Sigmoid colon (tissue), 7 donors: ENCODE measurements around the gene RBM19. TPM values are rescaled to one million over a fixed set of nuclear protein-coding genes. Genes with fewer than 3 reads are reported as not detected.
"Not testable (repeated sequence)": the region's sequence is repeated elsewhere in the genome, so short reads cannot be mapped to it uniquely, and the experiment has no call there.

Source experiments
- DNase-seq: peaks from one replicate; pipeline ENCODE4 v3.0.0-alpha.2; 2019
- H3K27ac ChIP-seq, 4 donors: fragments of 200-600 bp; sonication (generic); one replicate each; pipeline ENCODE4 v1.5.1; 2016 to 2019; ENCODE audit warnings: mild to moderate bottlenecking in 1 of 4
- H3K27me3 ChIP-seq, 3 donors: fragments of 200-600 bp; sonication (generic); one replicate each; pipeline ENCODE4 v1.5.1; 2019; ENCODE audit warnings: mild to moderate bottlenecking in 1 of 3
- H3K36me3 ChIP-seq, 4 donors: fragments of 200-600 bp; sonication (generic); one replicate each; pipeline ENCODE4 v1.5.1; 2016 to 2019
- H3K4me1 ChIP-seq, 4 donors: fragments of 200-600 bp; sonication (generic); one replicate each; pipeline ENCODE4 v1.5.1; 2017 to 2019
- H3K4me3 ChIP-seq, 4 donors: fragments of 200-600 bp; sonication (generic); one replicate each; pipeline ENCODE4 v1.5.1; 2017 to 2019; ENCODE audit warnings: mild to moderate bottlenecking in 2 of 4, moderate library complexity in 1 of 4
- H3K9me3 ChIP-seq, 4 donors: fragments of 200-600 bp in 3 of 4; sonication (generic) in 3 of 4; one replicate each; pipeline versions ENCODE4 v1.5.1 to v1.6.1; 2013 to 2019
- EP300 ChIP-seq, 4 donors: sonication (generic); formaldehyde crosslinking; IDR thresholded peaks; one replicate each; pipeline ENCODE4 v1.6.1; 2017; ENCODE audit warnings: antibody characterized with exemption in 4 of 4
- POLR2A ChIP-seq, 2 donors: fragments of 450-650 bp; IDR thresholded peaks; one replicate each; pipeline ENCODE4 v1.6.1; 2016; ENCODE audit warnings: antibody characterized with exemption in 2 of 2, mild to moderate bottlenecking in 2 of 2, moderate library complexity in 2 of 2
- POLR2AphosphoS5 ChIP-seq, 4 donors: sonication (generic); formaldehyde crosslinking; IDR thresholded peaks; one replicate each; pipeline ENCODE4 v1.6.1; 2017; ENCODE audit warnings: antibody characterized with exemption in 4 of 4
- WGBS, 2 donors: extraction: QIAGEN DNeasy Blood & Tissue Kit; methylation state at CpG; one replicate each; pipeline ENCODE4 v1.1.7; 2013; 5-methylcytosine and 5-hydroxymethylcytosine counted together
- intact Hi-C: fragments of 100-400 bp; cut with DNase I; formaldehyde crosslinking; loops from one replicate; pipeline ENCODE4 v1.15.1; 2023
- polyA plus RNA-seq, 3 donors: library from polyadenylated mRNA; stranded (reverse); fragments of 200-250 nt; gene quantifications; one replicate each; pipeline ENCODE4 v1.2.3, GENCODE V29; 2013
- total RNA-seq, 4 donors: library from RNA; depleted of rRNA; stranded (reverse); fragments of >200 nt; gene quantifications; one replicate each; pipeline ENCODE4 v1.1.0, GENCODE V29; 2016
- TF ChIP-seq, protein P1 (sequence below), 4 experiments: fragments of 450-650 bp in 3 of 4; fragments of 200-600 bp in 1 of 4; IDR thresholded peaks; one replicate each; pipeline ENCODE4 v1.5.1; 2016 to 2019; ENCODE audit warnings: antibody characterized with exemption in 4 of 4, mild to moderate bottlenecking in 3 of 4, moderate library complexity in 2 of 4
- donor health status: healthy with polysubstance abuse.
- donor health status: Bipolar disorder and iron deficiency.
- donor health status: healthy.

Gene RBM19
- total and polyA plus RNA-seq, 7 donors, result 5.3 to 42.7 (median 23.6) TPM

DNA sequence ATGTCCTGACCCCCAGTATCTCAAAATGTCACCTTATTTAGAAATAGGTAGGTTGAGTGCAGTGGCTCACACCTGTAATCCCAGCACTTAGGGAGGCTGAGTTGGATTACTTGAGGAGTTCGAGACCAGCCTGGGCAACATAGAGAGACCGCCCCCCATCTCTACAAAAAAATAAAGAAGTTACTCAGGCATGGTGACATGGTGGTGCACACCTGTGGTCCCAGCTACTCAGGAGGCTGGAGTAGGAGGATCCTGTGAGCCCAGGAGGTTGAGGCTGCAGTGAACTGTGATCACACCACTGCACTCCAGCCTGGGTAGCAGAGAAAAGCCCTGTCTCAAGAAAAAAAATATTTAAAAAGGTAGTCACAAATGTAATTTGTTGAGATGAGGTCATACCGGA lies 27.9 kb upstream of the RBM19 start:
- Histone ChIP-seq H3K4me3 (no peak overlapping the region), H3K4me1 (no peaks in the 10 kb centered on the region), H3K27me3 (peaks cover 0 to 49% (median 0%) of the 10 kb centered on the region in 3 donors), H3K9me3 (no peaks in the 10 kb centered on the region), H3K27ac (no peak overlapping the region), H3K36me3 (no peaks in the 10 kb centered on the region)
- 76 to 89% methylated on average over 3 of the region's 3 CpGs for WGBS, 2 donors
- no peak for TF ChIP-seq POLR2AphosphoS5 (IDR thresholded peaks at IDR 0.05)
- no peak for TF ChIP-seq POLR2A (IDR thresholded peaks at IDR 0.05)
- TF ChIP-seq, protein P1, sequence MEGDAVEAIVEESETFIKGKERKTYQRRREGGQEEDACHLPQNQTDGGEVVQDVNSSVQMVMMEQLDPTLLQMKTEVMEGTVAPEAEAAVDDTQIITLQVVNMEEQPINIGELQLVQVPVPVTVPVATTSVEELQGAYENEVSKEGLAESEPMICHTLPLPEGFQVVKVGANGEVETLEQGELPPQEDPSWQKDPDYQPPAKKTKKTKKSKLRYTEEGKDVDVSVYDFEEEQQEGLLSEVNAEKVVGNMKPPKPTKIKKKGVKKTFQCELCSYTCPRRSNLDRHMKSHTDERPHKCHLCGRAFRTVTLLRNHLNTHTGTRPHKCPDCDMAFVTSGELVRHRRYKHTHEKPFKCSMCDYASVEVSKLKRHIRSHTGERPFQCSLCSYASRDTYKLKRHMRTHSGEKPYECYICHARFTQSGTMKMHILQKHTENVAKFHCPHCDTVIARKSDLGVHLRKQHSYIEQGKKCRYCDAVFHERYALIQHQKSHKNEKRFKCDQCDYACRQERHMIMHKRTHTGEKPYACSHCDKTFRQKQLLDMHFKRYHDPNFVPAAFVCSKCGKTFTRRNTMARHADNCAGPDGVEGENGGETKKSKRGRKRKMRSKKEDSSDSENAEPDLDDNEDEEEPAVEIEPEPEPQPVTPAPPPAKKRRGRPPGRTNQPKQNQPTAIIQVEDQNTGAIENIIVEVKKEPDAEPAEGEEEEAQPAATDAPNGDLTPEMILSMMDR (IDR thresholded peaks at IDR 0.05), result no peak
- no peak for TF ChIP-seq EP300 (IDR thresholded peaks at IDR 0.05)
- DNase-seq, result no peak
- intact Hi-C loops, result no loop called here

DNA sequence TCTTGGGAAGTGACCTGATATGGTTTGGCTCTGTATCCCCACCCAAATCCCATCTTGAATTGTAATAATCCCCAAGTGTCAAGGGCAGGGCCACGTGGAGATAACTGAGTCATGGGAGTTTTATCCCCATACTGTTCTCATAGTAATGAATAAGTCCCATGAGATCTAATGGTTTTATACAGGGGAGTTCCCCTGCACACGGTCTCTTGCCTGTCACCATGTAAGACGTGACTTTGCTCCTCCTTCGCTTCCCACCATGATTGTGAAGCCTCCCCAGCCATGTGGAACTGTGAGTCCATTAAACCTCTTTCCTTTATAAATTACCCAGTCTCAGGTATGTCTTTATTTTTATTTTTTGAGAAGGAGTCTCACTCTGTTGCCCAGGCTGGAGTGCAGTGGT lies 26.6 kb upstream of the RBM19 start:
- peaks cover 0 to 44% (median 0%) of the 10 kb centered on the region in 3 donors for H3K27me3 ChIP-seq

DNA sequence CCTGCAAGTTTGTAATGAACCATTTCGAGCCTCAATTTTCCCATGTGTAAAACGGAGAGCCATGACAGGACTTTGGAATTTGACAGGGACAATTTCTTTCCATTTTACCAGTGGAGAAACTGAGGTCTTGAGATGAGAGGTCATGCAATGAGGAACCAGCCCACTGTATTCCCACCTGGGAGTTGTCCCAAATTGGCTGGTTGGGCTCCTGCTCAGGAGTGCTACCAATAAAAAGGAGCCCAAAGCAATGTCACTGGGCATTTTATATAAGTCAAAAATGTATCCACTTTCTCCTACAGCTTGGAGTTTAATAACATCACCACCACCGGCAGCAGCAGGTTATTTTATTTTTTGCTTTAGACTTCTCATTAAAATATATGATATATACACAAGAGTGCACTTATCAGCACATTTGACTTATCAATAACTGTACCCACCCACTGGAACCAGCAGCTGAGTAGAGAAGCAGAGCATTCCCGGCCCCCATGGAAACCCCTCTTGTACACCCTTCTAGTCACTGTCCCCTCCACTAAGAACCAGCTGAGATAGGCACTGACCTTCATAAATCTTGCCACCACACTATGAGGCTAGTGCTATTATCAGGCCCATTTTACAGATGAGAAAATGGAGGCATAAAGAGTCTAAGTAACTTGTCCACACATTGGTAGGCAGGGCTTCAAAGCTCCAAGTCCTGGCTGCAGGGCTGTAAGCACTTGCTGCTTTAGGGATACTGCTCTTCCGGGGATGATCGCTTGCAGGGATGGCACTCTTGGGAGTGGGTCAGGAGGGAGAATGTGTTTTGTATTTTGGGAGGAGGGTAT lies 25.3 kb upstream of the RBM19 start:
- no peak for TF ChIP-seq POLR2A (IDR thresholded peaks at IDR 0.05)
- TF ChIP-seq, protein P1 (IDR thresholded peaks at IDR 0.05), result no peak
- TF ChIP-seq EP300 (IDR thresholded peaks at IDR 0.05), result no peak
- TF ChIP-seq POLR2AphosphoS5 (IDR thresholded peaks at IDR 0.05), result no peak
- Histone ChIP-seq H3K4me3 (no peak overlapping the region), H3K27me3 (peaks cover 0 to 39% (median 0%) of the 10 kb centered on the region in 3 donors), H3K36me3 (no peaks in the 10 kb centered on the region), H3K9me3 (no peaks in the 10 kb centered on the region), H3K4me1 (no peaks in the 10 kb centered on the region), H3K27ac (no peak overlapping the region)
- WGBS, 2 donors, result 58 to 67% methylated on average over 6 of the region's 6 CpGs
- DNase-seq, result no peak
- intact Hi-C loops, result no loop called here

More for the DNA sequence above, 26.6 kb upstream of the RBM19 start:
- H3K9me3 ChIP-seq, H3K4me3 ChIP-seq, H3K36me3 ChIP-seq, DNase-seq, H3K4me1 ChIP-seq, H3K27ac ChIP-seq, intact Hi-C loops: not testable (repeated sequence)
- WGBS, 2 donors, result 68 to 72% methylated on average over 4 of the region's 4 CpGs

DNA sequence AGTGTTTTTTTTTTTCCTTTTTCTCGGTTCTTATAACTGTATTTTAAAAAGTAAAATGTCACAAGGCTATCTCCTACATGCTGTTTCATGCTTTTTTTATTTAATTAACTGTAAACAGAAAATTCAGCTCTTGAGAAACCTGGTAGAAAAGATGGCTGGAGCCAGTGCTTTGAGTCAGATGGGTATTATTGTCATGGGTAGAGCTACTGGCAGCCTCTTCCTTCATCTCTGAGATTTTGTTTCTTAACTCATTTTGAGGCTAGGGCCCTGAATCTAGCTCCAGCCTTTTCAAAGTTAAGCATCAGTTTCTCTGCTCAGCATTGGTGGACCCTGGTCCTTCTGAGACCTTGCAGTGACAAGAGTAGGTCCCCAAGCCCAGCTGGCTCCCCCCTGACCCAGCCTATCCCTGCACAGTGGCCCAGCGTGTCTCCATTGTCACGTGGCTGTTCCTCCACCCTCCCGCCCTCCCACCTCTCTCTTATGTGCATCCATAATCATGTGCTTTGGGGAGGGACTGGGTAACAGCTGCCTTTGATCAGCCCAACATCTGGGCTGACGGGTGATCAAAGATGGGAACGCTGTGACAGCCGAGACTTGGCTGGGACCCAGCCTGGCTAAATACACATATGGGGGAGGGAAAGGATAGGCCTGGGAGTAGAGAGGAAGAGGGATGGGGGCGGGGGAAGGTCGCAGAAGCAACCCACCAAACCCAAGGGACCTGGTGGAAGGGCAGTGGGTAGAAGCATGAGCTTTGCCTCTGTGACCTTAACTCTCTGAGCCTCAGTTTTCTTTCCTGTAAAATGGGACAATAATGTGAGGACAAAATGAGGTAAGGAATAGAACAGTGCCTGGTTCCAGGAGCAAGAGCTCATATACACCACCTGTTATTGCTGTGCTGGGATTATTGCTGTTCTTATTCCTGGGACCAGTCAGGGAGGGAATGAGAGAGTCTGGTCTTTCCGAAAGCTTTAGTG lies 24.4 kb upstream of the RBM19 start:
- intact Hi-C loops, result no loop called here
- no peak for DNase-seq
- Histone ChIP-seq H3K27me3 (peaks cover 0 to 34% (median 0%) of the 10 kb centered on the region in 3 donors), H3K9me3 (no peaks in the 10 kb centered on the region), H3K4me3 (no peak overlapping the region), H3K27ac (no peak overlapping the region), H3K4me1 (no peaks in the 10 kb centered on the region), H3K36me3 (no peaks in the 10 kb centered on the region)
- 25 to 37% methylated on average over 10 of the region's 10 CpGs for WGBS, 2 donors
- TF ChIP-seq EP300 (IDR thresholded peaks at IDR 0.05) (no peak), POLR2A (IDR thresholded peaks at IDR 0.05) (no peak), POLR2AphosphoS5 (IDR thresholded peaks at IDR 0.05) (no peak)
- TF ChIP-seq, protein P1 (IDR thresholded peaks at IDR 0.05), result no peak

DNA sequence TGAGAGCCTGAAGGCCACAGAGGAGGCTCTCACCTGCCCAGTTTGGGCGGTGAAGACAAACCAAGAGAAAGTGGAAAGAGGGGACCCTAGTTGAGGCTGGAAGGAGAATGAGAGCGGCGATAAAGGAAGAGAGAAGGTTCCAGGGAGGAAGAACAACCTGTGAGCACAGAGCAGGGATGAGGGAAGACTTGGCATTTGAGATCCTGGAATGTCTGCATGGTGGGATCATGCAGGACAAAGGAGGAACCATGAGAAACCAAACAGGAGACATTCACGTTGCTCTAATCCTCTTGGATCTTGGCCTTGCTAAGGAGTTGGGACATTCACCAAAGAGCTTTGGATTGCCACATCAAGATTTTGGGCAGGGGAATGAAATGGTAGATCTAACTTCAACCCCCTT lies 22.9 kb upstream of the RBM19 start:
- intact Hi-C loops, result no loop called here
- Histone ChIP-seq H3K27ac (no peak overlapping the region), H3K4me3 (no peak overlapping the region), H3K27me3 (peaks cover 0 to 27% (median 0%) of the 10 kb centered on the region in 3 donors), H3K4me1 (no peaks in the 10 kb centered on the region), H3K9me3 (no peaks in the 10 kb centered on the region), H3K36me3 (no peaks in the 10 kb centered on the region)
- DNase-seq, result no peak
- TF ChIP-seq POLR2A (IDR thresholded peaks at IDR 0.05) (no peak), POLR2AphosphoS5 (IDR thresholded peaks at IDR 0.05) (no peak), EP300 (IDR thresholded peaks at IDR 0.05) (no peak)
- TF ChIP-seq, protein P1 (IDR thresholded peaks at IDR 0.05), result no peak
- WGBS, 2 donors, result 74 to 84% methylated on average over 4 of the region's 4 CpGs
